SU-DHL-6 (cell line): ENCODE results near the gene SORCS2.

Source experiments
- CTCF ChIP-seq: fragments of 200-600 bp; sonication (generic); IDR thresholded peaks from one replicate; pipeline ENCODE4 v1.5.1; 2017; ENCODE audit warnings: antibody characterized with exemption, mild to moderate bottlenecking, low read length, moderate library complexity; ENCODE audit not compliant: insufficient read depth, poor library complexity, severe bottlenecking
- EZH2phosphoT487 ChIP-seq: fragments of 200-600 bp; sonication (generic), shearing (Covaris generic); conservative IDR thresholded peaks from 2 replicates; pipeline ENCODE4 v1.6.1; 2018; ENCODE audit warnings: mild to moderate bottlenecking, antibody characterized with exemption, low read length, moderate library complexity, mixed read lengths

DNA sequence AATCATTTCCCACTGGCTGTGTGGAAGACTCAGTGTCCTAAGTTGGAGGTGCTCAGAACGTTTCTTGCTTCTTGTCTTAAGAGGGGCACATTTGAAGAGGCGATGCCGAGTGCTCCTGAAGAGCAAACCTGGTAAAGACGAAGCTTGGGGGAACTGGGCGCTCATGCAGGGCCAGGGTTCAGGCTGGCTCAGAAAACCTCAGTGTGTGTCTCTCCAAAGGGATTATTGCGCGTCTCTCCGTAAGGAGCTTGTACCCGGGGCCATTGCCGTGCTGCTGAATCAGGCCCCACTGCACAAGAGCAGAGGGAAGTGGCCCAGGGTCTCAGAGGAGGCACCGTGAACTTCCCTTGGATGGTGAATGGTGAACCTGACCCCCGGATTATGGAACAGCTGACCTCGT, 198.0 kb downstream of the SORCS2 start:
- TF ChIP-seq EZH2phosphoT487 (no peak), CTCF (no peak)
